Amniotic epithelial cell (primary cell): ENCODE data around the gene MICB.
"Not testable (repeated sequence)": the region's sequence is repeated elsewhere in the genome, so short reads cannot be mapped to it uniquely, and the experiment has no call there.

Source experiments
- DNase-seq: peaks from one replicate; pipeline ENCODE4 v3.0.0-alpha.2; 2010; ENCODE audit warnings: low read depth

MICB gene

DNA sequence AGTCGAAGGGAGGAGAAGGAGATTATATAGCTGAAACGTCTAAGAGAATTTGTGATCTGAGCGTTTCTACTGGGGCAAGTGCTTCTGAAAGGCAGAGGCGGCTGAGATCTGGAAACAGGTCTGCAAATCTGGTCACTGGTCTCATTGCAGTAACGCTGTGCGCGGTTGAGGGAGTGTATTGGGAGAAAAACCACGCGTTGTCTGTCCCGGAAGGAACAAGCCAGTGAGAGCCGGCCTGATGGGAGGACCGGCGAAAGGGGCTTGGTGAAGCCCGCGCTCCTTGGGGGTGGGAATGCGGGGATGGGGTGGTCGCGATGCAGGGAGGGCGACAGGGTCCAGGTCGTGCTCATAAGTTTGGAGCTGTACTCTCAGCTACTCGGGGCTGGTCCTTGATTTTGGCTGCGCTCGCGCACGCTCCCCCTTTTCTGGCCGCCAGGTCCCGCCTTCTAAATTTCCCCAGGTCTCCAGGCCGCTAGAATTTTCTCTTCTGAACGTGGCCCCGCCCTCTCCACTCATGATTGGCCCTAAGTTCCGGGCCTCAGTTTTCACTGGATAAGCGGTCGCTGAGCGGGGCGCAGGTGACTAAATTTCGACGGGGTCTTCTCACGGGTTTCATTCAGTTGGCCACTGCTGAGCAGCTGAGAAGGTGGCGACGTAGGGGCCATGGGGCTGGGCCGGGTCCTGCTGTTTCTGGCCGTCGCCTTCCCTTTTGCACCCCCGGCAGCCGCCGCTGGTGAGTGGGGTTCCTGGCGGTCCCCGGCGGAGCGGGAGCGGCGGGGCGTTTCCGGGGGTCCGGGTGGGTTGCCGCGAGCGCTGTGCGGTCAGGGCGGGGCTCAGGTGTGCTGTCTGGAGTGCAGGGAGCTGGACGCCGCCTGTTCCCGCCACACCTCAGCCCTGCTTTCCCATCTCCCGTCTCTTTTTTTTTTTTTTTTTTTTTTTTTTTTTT is at the start of gene MICB:
Gene MICB, plus strand, starts transcription at position 615 of the 946 bp plus-strand sequence. Its CDS starts 49 bp downstream, at position 664.
- DNase-seq: peak; percentile 73

DNA sequence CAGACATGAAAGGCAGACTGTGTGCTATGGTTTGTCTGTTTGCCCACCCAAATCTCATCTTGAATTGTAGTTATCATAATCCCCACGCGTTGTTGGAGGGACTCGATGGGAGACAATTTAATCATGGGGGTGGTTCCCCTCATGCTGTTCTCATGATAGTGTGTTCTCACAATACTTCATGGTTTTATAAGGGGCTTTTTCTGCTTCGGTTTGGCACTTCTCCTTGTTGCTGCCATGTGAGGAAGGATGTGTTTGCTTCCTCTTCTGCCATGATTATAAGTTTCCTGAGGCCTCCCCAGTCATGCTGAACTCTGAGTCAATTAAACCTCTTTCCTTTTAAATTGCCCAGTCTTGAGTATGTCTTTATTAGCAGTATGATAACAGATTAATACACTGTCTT is 47.2 kb upstream of the MICB start:
- no peak for DNase-seq

DNA sequence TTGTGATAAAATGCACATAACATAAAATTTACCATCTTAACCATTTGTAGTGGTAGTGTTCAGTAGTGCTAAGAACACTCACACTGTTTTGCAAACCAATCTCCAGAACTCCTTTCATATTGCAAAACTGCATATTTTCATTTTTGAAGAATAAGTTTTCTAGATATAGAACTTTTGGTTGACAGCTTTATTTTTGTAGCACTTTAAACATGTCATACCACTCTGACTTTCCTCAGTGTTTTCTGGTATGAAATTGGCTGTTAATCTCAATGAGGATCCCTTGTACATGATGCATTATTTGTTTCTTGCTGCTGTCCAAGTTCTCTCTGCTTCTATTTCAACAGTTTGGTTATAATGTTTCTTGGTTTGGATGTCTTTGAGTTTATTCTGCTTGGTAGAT is 45.1 kb upstream of the MICB start:
- no peak for DNase-seq

DNA sequence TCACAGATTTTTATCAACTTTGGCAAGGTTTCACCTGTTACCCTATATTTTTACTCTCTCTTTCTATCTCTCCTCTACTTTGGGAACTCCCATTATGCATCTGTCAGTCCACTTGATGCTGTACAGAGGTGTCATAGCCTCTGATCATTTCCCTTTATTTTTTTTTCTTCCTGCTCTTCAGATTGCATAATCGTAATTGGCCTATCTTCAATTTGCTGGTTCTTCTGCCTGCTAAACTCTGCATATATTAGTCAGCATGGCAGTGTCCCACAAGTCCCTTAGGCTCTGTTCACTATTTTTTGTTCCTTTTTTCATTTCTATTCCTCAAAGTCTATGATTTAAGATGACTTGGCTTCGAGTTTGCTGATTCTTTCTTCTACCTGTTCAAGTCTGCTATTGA is 44.7 kb upstream of the MICB start:
- peak; percentile 44 for DNase-seq

DNA sequence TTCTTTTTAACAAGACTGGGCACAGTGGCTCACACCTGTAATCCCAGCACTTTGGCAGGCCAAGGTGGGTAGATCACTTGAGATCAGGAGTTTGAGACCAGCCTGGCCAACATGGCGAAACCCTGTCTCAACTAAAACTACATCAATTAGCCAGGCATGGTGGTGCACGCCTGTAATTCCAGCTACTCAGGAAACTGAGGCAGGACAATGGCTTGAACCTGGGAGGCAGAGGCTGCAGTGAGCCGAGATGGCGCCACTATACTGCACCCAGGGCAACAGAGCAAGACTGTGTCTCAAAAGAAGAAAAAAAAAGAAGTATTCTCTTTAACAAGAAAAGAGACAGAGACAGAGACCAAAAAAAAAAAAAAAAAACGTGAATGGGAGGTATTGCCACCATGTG is 38.1 kb upstream of the MICB start:
- not testable (repeated sequence) for DNase-seq

DNA sequence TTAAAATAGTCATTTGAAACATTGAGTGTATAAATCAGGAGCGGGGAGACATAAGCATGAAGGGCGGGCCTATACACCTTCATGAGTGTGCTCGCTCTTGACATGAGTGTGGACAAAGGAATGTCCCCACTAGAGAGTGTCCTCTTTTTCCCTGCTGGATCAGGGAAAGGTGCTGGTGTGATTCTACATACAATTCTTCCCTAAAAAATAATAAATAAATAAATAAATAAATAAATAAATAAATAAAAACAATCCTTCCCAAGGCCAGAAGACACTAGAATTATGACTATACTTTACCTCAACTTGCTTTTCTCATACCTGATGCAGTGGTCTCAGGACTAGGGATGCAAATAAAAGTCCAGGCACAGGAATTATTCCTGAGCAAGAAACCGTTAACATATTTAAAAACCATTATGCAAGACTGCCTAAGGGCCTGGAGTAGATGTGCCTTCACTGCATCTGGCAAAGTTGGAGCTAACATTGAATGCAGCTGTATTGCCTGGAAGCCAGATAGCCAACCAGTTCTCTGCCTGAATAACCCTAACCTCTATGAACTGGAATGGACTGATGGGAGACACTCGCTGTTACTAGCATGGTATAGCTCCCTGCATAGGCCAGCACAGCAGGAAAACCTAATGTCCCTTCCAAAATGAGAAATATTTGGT is 37.5 kb upstream of the MICB start:
- DNase-seq: no peak

DNA sequence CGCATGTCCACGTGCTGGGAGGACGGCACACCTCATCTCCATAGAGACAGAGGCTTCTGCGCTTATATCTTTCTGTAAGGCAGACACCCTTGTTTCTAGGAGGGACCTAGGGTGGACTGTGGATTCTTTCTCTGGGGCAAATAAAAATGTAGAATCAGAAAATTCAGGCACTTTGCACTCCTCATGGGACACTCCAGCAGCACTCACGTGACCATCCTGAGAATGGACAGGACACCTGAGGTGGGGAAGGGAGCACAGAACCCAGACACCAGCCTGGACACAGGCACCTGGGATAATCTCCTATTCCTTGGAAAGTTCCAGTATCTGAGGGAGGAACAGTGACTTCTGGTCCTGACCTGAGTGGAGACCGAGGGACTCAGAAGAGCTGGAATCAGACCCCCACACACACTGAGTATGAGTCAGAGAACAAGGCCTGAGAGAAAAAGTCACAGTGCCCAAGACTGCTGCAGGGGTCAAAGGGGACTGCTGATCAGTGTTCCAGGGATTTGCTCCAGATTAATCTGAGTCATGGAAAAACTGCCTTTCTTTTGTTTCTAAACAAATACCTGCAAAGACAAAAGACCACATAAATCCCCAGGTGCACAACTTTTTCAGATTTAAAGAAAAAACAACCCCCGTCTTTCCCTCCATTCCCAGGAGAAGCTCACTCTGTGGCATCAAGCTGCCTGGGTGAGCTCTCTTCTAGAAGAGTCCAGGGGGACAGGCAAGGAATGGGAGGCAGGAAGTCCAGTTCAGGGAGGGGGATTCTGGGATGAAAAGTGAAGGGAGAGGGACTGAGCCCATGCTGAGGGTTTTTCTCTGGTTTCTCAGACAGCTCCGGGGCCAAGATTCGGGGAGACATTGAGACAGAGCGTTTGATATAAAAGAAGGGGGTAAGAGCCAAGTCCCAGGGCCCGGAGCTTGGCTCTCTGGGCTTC is 35.6 kb upstream of the MICB start:
- DNase-seq: peak; percentile 26

DNA sequence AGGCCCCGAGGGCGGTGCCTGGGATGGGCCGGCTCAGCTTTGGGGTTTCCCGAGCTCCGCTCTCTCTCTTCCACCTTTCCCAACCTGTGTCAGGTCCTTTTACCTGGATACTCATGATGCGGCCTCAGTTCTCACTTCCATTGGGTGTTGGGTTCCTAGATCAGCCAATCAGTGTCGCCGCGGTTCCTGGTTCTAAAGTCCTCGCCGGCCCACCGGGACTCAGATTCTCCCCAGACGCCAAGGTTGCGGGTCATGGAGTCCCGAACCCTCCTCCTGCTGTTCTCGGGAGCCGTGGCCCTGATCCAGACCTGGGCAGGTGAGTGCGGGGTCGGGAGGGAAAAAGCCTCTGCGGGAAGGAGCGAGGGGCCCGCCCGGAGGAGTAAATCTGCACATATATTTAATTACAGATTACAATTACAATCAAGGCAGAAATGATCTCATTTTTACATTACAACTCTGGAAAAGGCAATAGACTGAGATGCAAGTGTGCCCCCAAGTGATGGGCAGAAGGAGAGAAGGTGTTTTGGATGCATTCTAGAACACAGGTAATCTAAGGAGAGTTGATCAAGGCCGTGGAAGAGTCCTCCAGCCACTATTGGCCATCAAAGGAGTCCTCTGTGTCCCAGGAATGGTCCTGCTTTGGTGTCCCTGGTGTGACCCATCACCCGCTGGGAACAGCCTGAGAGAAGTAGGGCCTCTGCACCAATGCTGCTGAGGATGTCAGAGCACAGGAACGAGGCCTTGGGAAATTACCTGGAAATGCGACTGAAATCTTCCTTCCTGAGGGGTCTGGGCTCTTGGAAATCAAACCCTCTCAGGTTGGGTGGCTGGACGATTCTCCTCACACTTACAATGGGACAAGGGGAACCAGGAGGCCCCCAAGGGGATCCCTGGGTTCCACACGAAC is 34.7 kb upstream of the MICB start:
- peak; percentile 86 for DNase-seq

DNA sequence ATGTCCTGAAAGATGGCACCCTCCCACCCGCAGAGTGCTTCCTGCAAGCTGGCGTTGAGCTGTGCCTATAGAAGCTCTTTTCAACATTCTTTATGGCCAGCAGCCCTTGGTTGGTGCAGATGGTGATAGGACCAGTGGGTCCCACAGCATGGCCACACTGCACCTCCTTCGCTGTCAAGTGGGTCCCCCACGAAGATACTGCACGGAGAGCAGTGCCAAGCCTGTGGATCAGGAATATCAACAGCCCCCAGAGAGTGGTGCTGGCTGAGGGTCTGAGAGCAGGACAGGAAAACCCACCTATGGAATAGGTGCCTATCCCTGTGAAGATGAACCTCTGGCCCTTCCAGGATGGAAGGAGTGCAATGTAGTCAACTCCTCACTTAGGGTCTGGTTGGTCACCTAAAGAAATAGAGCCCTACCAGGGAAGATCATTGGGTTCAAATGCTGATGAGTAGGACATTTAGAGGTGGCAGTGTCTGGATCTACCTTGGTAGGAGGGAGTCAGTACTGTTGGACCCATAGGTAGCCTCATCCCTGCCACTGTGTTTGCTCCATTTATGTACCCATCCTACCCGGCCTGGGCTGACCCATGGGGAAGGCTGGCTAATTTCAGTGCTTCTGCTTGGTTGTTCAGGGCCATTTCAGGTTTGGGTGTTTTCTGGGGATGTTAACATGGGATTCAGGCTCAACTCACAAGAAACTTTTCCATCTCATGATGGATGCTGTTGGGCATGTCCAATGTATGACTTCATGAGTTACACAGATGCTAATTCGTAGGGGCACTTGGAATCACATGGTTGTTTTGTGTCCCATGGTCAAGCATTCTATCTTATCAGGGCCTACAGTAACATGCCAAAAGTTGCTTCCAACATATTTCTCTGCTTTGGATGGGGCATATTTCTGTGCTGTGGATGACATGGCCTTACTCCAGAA is 33.4 kb upstream of the MICB start:
- DNase-seq: no peak

DNA sequence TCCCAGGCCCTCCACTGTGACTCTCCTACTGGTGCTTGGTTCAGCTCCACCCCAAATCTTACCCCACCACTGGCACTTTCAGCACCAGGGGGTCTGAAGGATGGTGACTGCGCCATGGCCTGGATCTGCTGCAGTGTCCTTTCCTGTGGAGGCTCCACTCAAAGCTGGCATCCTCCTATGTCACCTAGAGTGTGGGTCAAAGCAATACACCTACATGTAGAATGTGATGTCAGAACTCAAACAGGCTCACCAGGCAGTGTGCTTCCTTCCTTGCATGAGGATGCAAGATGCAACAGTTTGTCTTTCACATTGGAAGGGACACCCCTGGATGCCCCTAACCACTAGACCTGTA is 32.8 kb upstream of the MICB start:
- DNase-seq: no peak

DNA sequence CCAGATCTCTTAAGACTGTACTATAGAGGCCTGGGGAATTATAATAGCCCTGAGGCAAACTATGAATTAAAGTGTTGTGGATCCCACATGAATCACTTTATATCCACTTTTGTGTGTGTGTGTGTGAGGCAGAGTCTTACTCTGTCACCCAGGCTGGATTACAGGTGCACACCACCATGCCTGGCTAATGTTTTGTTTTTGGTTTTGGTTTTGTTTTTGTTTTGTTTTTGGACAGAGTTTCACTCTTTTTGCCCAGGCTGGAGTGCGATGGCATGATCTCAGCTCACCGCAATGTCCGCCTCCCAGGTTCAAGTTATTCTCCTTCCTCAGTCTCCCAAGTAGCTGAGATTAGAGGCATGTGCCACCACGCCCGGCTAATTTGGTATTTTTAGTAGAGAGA is 32.2 kb upstream of the MICB start:
- DNase-seq: no peak

DNA sequence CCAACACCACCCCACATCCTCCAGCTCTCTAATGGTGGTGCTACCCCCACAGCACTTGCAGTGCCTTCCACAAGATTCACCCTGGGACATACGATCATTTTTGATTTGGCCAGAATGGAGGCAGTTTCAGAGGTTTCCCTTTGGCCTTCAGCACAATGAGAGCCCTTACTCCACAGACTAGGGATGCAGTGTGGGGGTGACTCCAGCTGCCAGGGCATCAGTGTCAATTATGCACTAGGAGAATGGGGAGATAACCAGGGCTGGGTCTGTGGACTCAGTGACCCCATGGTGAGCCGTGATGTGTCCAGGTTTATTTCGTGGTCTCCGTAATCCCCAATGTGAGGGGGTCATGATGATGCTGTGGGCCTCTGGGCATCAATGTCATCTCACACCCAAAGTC is 31.5 kb upstream of the MICB start:
- no peak for DNase-seq

DNA sequence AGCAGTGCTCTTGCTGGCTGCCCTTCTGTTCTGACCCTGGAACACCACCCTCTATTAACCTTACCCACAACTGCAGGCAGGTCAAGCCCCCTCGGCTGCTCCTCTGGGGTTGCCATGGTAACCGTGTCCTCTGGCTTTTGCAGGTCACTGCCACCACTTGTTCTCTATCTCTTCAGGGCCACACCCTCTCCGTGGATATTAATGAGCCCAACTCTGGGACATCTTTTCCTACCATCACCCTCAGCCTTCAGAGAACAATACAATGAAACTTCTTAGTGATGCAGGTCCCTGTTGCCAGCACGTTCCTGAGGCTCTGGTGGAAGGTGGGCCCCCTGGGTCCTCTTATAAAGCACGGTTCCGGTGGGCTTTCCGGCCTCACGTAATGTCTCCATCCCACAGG is 30.8 kb upstream of the MICB start:
- no peak for DNase-seq

DNA sequence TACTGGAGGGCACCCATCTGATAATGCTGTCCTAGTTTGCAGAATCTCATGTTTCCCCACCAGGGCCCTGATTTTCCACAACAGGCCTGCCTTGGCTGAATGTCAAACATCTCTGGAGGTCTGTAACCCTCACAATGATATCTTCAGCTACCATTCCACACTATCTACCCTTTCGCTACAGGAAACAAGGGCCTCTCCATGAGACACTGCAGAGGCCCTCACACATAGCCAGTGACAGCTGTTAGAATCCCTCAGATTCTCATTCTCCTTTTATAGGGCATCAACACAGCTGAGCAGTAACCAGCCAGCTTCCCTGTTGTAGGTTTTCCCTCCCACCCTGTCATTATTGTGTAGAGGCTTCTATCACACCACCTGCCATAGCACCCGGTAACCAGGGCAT is 29.6 kb upstream of the MICB start:
- no peak for DNase-seq

DNA sequence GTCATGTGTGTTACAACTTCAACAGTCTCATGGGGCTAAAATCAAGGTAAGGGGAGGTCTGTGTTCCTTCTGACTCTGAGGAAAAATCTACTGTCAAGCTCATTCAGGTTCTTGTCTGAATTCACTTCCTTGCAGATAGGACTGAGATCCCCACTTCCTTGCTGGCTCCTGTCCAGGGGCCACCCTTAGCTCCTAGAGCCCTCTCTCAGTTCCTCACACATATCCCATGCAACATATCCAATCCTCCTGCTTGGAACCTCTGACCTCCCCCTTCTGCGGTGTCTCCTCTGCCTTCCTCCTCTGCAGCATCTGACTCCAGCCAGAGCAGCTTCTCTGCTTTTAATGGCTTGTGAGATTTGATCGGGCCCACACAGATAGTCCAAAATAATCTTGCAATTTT is 27.1 kb upstream of the MICB start:
- DNase-seq: no peak

DNA sequence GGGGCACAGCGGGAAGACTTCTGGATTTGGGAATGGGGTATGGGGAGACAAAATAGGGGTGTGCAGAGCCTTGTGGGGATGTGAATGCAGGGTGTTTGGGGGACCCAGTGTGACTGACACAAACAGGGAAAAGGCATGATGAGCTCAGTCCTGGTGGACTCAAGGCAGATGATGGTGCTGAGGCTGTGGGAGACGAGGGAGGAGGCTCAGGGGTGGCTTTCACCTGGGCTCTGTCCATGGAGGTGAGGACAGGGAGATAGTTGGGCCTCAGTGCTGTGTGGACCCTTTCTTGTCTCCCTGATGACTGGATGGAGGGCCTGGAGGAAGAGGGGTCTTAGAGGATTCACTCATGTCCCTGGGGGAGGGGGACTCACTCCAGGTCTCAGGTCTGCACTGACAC is 26.2 kb upstream of the MICB start:
- no peak for DNase-seq

DNA sequence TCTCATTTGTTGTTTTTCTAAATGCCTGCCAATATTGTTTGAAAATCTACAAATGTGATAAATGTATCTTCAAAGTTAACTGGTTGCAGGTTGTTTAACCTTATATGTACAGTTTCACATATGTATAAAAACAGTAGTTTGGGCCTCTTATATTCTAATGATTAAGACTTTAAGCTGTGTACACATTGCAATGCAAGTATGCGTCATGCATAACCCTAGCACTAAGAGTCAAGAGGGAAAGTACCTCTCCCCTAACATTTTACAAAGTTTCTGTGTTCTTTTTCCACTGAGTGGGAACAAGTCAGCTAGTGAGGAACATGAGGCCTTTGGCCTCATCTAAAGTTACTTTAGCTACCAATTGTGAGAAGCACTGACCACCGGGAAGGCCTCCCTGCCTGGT is 25.7 kb upstream of the MICB start:
- no peak for DNase-seq

DNA sequence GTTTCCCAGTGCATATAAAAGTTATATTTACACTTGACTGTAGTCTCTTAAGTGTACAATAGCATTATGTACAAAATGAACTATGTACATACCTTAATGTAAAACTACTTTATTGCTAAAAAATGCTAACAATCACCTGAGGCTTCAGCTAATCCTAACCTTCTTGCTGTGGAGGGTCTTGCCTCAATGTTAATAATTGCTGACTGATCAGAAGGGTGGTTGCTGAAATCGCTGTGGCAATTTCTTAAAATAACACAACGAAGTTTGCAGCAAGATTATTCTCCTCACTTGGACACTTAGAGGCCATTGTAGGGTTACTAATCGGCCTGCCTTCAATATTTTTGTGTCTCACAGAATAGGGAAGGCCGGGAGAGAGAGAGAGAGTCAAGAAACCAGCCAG is 24.7 kb upstream of the MICB start:
- DNase-seq: no peak

DNA sequence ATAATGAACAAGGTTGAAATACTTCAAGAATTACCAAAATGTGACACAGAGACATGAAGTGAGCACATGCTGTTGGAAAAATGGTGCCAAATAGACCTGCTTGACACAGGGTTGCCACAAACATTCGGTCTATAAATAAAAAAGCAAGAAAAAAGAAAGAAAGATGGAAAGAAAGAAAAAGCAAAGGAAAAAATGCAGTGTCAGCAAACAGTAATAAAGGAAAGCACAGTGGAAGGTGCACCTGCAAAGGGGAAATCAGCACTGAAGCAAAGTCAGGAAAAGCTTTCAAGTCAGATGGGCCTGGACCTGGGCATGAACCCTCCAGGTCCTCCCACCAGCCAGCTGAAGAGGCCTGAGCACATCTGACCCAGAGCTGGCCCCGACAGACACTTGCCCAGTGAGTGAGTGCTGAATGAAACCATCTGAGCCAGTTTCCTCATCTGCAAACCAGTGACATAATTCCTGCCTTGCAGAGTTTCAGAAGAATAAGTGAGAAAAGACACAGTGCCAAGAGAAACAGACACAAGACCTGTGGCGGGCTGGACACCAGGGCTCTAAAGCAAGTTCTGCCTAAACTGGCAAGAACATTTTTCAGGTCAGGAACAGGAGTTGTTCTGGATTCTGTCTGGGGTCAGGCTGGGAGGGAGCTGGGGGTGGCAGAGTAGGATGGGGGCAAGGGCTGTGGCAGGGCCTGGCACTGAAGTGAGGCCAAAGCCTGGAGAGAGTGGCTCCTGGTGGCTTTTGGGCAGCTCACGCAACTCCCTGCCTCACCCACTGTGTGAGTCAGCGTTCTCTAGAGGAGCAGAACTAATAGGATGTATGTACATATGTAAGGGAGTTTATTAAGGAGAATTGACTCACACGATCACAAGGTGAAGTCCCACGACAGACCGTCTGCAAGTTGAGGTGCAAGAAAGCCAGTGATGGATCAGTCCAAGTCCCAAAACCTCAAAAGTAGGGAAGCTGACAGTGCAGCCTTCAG is 23.9 kb upstream of the MICB start:
- no peak for DNase-seq
